ENCODE results near the gene CDH3.

GRCh38 chr16:68662035-68662434 is 16.9 kb downstream of the CDH3 start:
- no peak for TF ChIP-seq CTCF (IDR thresholded peaks at IDR 0.05)
- TF ChIP-seq POLR2A (IDR thresholded peaks at IDR 0.05), result no peak
